GM10266 (cell line): ENCODE measurements around the gene MYL12B.
"Not testable (repeated sequence)": the region's sequence is repeated elsewhere in the genome, so short reads cannot be mapped to it uniquely, and the experiment has no call there.

ENCODE experiments used
- DNase-seq: peaks from one replicate; pipeline ENCODE4 v3.0.0; 2012; ENCODE audit errors: extremely low spot score
- CTCF ChIP-seq: IDR thresholded peaks from 2 replicates; pipeline ENCODE4 v1.5.1; 2012; ENCODE audit warnings: mild to moderate bottlenecking, low read depth; ENCODE audit not compliant: control insufficient read depth, insufficient read depth; ENCODE audit errors: missing control alignments

Gene MYL12B

GRCh38 chr18:3273042-3273441, 11.1 kb downstream of the MYL12B start:
- no peak for DNase-seq
- no peak for TF ChIP-seq CTCF

- not testable (repeated sequence) for DNase-seq
Observed at GRCh38 chr18:3277643-3278213, 15.8 kb downstream of the MYL12B start.

GRCh38 chr18:3279201-3280185, 17.6 kb downstream of the MYL12B start:
- DNase-seq, result no peak
- TF ChIP-seq CTCF, result no peak

- peak; percentile 37 for DNase-seq
- peak; percentile 62 for TF ChIP-seq CTCF
Observed at GRCh38 chr18:3281456-3282400, 19.8 kb downstream of the MYL12B start.

- no peak for TF ChIP-seq CTCF
- DNase-seq, result no peak
Observed at GRCh38 chr18:3283253-3283863, 21.4 kb downstream of the MYL12B start.

GRCh38 chr18:3283908-3284307, 22.0 kb downstream of the MYL12B start:
- DNase-seq, result no peak
- TF ChIP-seq CTCF, result no peak

GRCh38 chr18:3284501-3284900, 22.6 kb downstream of the MYL12B start:
- no peak for DNase-seq
- TF ChIP-seq CTCF, result no peak
